ENCODE results near the gene ADGRF1.

The ADGRF1 gene

GRCh38 chr6:47007657-47008396 lies 34.3 kb downstream of the ADGRF1 start:
- Histone ChIP-seq H3K23ac (ENCODE audit: low read length in 2 of 2) (no peak overlapping the region), H2AFZ (ENCODE audit: low read depth, low read length) (no peak overlapping the region), H3K18ac (ENCODE audit: low read depth in 1 of 2, low read length in 2 of 2) (peak overlapping the region in 1 of 2 experiments; percentile 30), H3K36me3 (ENCODE audit: control insufficient read depth in 1 of 2, insufficient read depth in 2 of 2, low read depth in 1 of 2, low read length in 2 of 2) (no peaks in the 10 kb centered on the region), H3K4me1 (ENCODE audit: control insufficient read depth, insufficient read depth, low read depth, low read length) (no peaks in the 10 kb centered on the region), H3K4me3 (ENCODE audit: insufficient read depth in 1 of 2, low read depth in 1 of 2, low read length in 2 of 2) (no peak overlapping the region), H3K9ac (ENCODE audit: low read length) (no peak overlapping the region), H4K91ac (ENCODE audit: low read length) (no peak overlapping the region), H3K79me1 (replicated peaks; ENCODE audit: low read length, poor library complexity, severe bottlenecking) (no peaks in the 10 kb centered on the region), H2BK12ac (ENCODE audit: low read length in 2 of 2) (no peak overlapping the region), H2BK120ac (ENCODE audit: low read depth, low read length) (no peak overlapping the region), H3K14ac (ENCODE audit: low read length in 2 of 2) (no peak overlapping the region), H2BK5ac (ENCODE audit: low read depth, low read length, poor library complexity, severe bottlenecking) (no peak overlapping the region), H2BK15ac (ENCODE audit: low read depth, poor library complexity, severe bottlenecking) (no peak overlapping the region), H3K27me3 (ENCODE audit: control insufficient read depth in 1 of 2, insufficient read depth in 1 of 2, low read length in 2 of 2) (peaks cover 0 to 6% of the 10 kb centered on the region in 2 experiments), H4K8ac (ENCODE audit: low read length) (no peak overlapping the region), H3K4me2 (ENCODE audit: low read length, poor library complexity, severe bottlenecking) (no peak overlapping the region), H3K9me3 (ENCODE audit: control insufficient read depth, low read length) (no peaks in the 10 kb centered on the region), H3K4ac (ENCODE audit: low read depth in 1 of 2, low read length in 2 of 2) (no peak overlapping the region), H3K27ac (ENCODE audit: low read length, poor library complexity, severe bottlenecking) (no peak overlapping the region), H2AK5ac (ENCODE audit: low read length, severe bottlenecking) (no peak overlapping the region)
- 90% methylated on average over 2 of the region's 3 CpGs for WGBS
- no peak for DNase-seq

- H3K4me1 ChIP-seq (ENCODE audit: control insufficient read depth, insufficient read depth, low read depth, low read length), result peaks cover 2% of the 10 kb centered on the region
- DNase-seq, result no peak
- no CpG with 5 or more reads among the region's 1 CpG for WGBS
- H2BK5ac ChIP-seq (ENCODE audit: low read depth, low read length, poor library complexity, severe bottlenecking), result no peak overlapping the region
- no peak overlapping the region for H3K4me2 ChIP-seq (ENCODE audit: low read length, poor library complexity, severe bottlenecking)
- no peak overlapping the region for H3K14ac ChIP-seq (ENCODE audit: low read length in 2 of 2)
- no peak overlapping the region for H2BK15ac ChIP-seq (ENCODE audit: low read depth, poor library complexity, severe bottlenecking)
- no peak overlapping the region for H3K4me3 ChIP-seq (ENCODE audit: insufficient read depth in 1 of 2, low read depth in 1 of 2, low read length in 2 of 2)
- no peak overlapping the region for H4K91ac ChIP-seq (ENCODE audit: low read length)
- no peaks in the 10 kb centered on the region for H3K9me3 ChIP-seq (ENCODE audit: control insufficient read depth, low read length)
- peaks cover 0 to 6% of the 10 kb centered on the region in 2 experiments for H3K27me3 ChIP-seq (ENCODE audit: control insufficient read depth in 1 of 2, insufficient read depth in 1 of 2, low read length in 2 of 2)
- H2BK12ac ChIP-seq (ENCODE audit: low read length in 2 of 2), result no peak overlapping the region
- no peak overlapping the region for H2BK120ac ChIP-seq (ENCODE audit: low read depth, low read length)
- H2AFZ ChIP-seq (ENCODE audit: low read depth, low read length), result no peak overlapping the region
- no peaks in the 10 kb centered on the region for H3K36me3 ChIP-seq (ENCODE audit: control insufficient read depth in 1 of 2, insufficient read depth in 2 of 2, low read depth in 1 of 2, low read length in 2 of 2)
- no peak overlapping the region for H3K18ac ChIP-seq (ENCODE audit: low read depth in 1 of 2, low read length in 2 of 2)
- H3K9ac ChIP-seq (ENCODE audit: low read length), result no peak overlapping the region
- no peak overlapping the region for H4K8ac ChIP-seq (ENCODE audit: low read length)
- H2AK5ac ChIP-seq (ENCODE audit: low read length, severe bottlenecking), result no peak overlapping the region
- H3K79me1 ChIP-seq (replicated peaks; ENCODE audit: low read length, poor library complexity, severe bottlenecking), result no peaks in the 10 kb centered on the region
- no peak overlapping the region for H3K27ac ChIP-seq (ENCODE audit: low read length, poor library complexity, severe bottlenecking)
- H3K4ac ChIP-seq (ENCODE audit: low read depth in 1 of 2, low read length in 2 of 2), result no peak overlapping the region
- no peak overlapping the region for H3K23ac ChIP-seq (ENCODE audit: low read length in 2 of 2)
Measured at GRCh38 chr6:47005486-47005885, 36.6 kb downstream of the ADGRF1 start.

- H3K4me2 ChIP-seq (ENCODE audit: low read length, poor library complexity, severe bottlenecking), result no peak overlapping the region
Measured at GRCh38 chr6:47004463-47004862, 37.7 kb downstream of the ADGRF1 start.

GRCh38 chr6:47000842-47001241 lies 41.3 kb downstream of the ADGRF1 start:
- Histone ChIP-seq H3K27ac (ENCODE audit: low read length, poor library complexity, severe bottlenecking) (no peak overlapping the region), H3K4ac (ENCODE audit: low read depth in 1 of 2, low read length in 2 of 2) (no peak overlapping the region), H3K79me1 (replicated peaks; ENCODE audit: low read length, poor library complexity, severe bottlenecking) (no peaks in the 10 kb centered on the region), H3K9me3 (ENCODE audit: control insufficient read depth, low read length) (no peaks in the 10 kb centered on the region), H3K27me3 (ENCODE audit: control insufficient read depth in 1 of 2, insufficient read depth in 1 of 2, low read length in 2 of 2) (peaks cover 0 to 11% of the 10 kb centered on the region in 2 experiments), H3K4me1 (ENCODE audit: control insufficient read depth, insufficient read depth, low read depth, low read length) (peaks cover 3% of the 10 kb centered on the region), H3K23ac (ENCODE audit: low read length in 2 of 2) (no peak overlapping the region), H4K8ac (ENCODE audit: low read length) (no peak overlapping the region), H3K4me3 (ENCODE audit: insufficient read depth in 1 of 2, low read depth in 1 of 2, low read length in 2 of 2) (no peak overlapping the region), H2BK120ac (ENCODE audit: low read depth, low read length) (no peak overlapping the region), H3K9ac (ENCODE audit: low read length) (no peak overlapping the region), H3K4me2 (ENCODE audit: low read length, poor library complexity, severe bottlenecking) (no peak overlapping the region), H3K14ac (ENCODE audit: low read length in 2 of 2) (no peak overlapping the region), H3K36me3 (ENCODE audit: control insufficient read depth in 1 of 2, insufficient read depth in 2 of 2, low read depth in 1 of 2, low read length in 2 of 2) (no peaks in the 10 kb centered on the region), H2BK15ac (ENCODE audit: low read depth, poor library complexity, severe bottlenecking) (no peak overlapping the region), H2BK12ac (ENCODE audit: low read length in 2 of 2) (peak overlapping the region in 1 of 2 experiments; percentile 75), H2AK5ac (ENCODE audit: low read length, severe bottlenecking) (no peak overlapping the region), H2AFZ (ENCODE audit: low read depth, low read length) (no peak overlapping the region), H2BK5ac (ENCODE audit: low read depth, low read length, poor library complexity, severe bottlenecking) (no peak overlapping the region), H4K91ac (ENCODE audit: low read length) (no peak overlapping the region), H3K18ac (ENCODE audit: low read depth in 1 of 2, low read length in 2 of 2) (no peak overlapping the region)
- 94% methylated on average over 3 of the region's 4 CpGs for WGBS
- peak; percentile 5 for DNase-seq

More at GRCh38 chr6:47004463-47004862, 37.7 kb downstream of the ADGRF1 start:
- H3K23ac ChIP-seq (ENCODE audit: low read length in 2 of 2), result no peak overlapping the region
- H3K18ac ChIP-seq (ENCODE audit: low read depth in 1 of 2, low read length in 2 of 2), result no peak overlapping the region
- H3K4ac ChIP-seq (ENCODE audit: low read depth in 1 of 2, low read length in 2 of 2), result no peak overlapping the region
- 88% methylated on average over 1 of the region's 3 CpGs for WGBS
- no peak overlapping the region for H2BK12ac ChIP-seq (ENCODE audit: low read length in 2 of 2)
- H3K27ac ChIP-seq (ENCODE audit: low read length, poor library complexity, severe bottlenecking), result no peak overlapping the region
- H3K27me3 ChIP-seq (ENCODE audit: control insufficient read depth in 1 of 2, insufficient read depth in 1 of 2, low read length in 2 of 2), result peaks cover 0 to 6% of the 10 kb centered on the region in 2 experiments
- H3K79me1 ChIP-seq (replicated peaks; ENCODE audit: low read length, poor library complexity, severe bottlenecking), result no peaks in the 10 kb centered on the region
- no peak overlapping the region for H3K9ac ChIP-seq (ENCODE audit: low read length)
- no peak overlapping the region for H3K4me3 ChIP-seq (ENCODE audit: insufficient read depth in 1 of 2, low read depth in 1 of 2, low read length in 2 of 2)
- H2BK5ac ChIP-seq (ENCODE audit: low read depth, low read length, poor library complexity, severe bottlenecking), result no peak overlapping the region
- no peak overlapping the region for H2BK15ac ChIP-seq (ENCODE audit: low read depth, poor library complexity, severe bottlenecking)
- H2BK120ac ChIP-seq (ENCODE audit: low read depth, low read length), result no peak overlapping the region
- H3K9me3 ChIP-seq (ENCODE audit: control insufficient read depth, low read length), result no peaks in the 10 kb centered on the region
- no peak overlapping the region for H3K14ac ChIP-seq (ENCODE audit: low read length in 2 of 2)
- no peak overlapping the region for H4K8ac ChIP-seq (ENCODE audit: low read length)
- H2AK5ac ChIP-seq (ENCODE audit: low read length, severe bottlenecking), result no peak overlapping the region
- H4K91ac ChIP-seq (ENCODE audit: low read length), result no peak overlapping the region
- DNase-seq, result peak; percentile 31
- H3K36me3 ChIP-seq (ENCODE audit: control insufficient read depth in 1 of 2, insufficient read depth in 2 of 2, low read depth in 1 of 2, low read length in 2 of 2), result no peaks in the 10 kb centered on the region
- H2AFZ ChIP-seq (ENCODE audit: low read depth, low read length), result no peak overlapping the region
- H3K4me1 ChIP-seq (ENCODE audit: control insufficient read depth, insufficient read depth, low read depth, low read length), result peaks cover 2% of the 10 kb centered on the region
